Fibroblast of the aortic adventitia (primary cell): ENCODE measurements around the gene PGAM5. TPM values are rescaled to one million over a fixed set of nuclear protein-coding genes. Genes with fewer than 3 reads are reported as not detected.

Source experiments
- DNase-seq: peaks from one replicate; pipeline ENCODE4 v3.0.0-alpha.2; 2010; ENCODE audit warnings: low read depth
- H3K4me3 ChIP-seq: 2 replicates; pipeline ENCODE4 v1.5.1; 2011; ENCODE audit warnings: low read depth, mild to moderate bottlenecking, control low read depth, low read length, moderate library complexity
- CTCF ChIP-seq: IDR thresholded peaks from 2 replicates; pipeline ENCODE4 v1.5.1; 2011; ENCODE audit warnings: mild to moderate bottlenecking, low read length, control low read depth, inconsistent platforms; ENCODE audit not compliant: insufficient read depth
- total RNA-seq: library from RNA; depleted of rRNA; stranded (reverse); fragments of >200 nt; gene quantifications from 2 replicates; pipeline ENCODE4 v1.2.3, GENCODE V29; 2012; ENCODE audit warnings: low replicate concordance

Gene PGAM5
- total RNA-seq, result 1.6 and 22.4 TPM in 2 replicates

DNA sequence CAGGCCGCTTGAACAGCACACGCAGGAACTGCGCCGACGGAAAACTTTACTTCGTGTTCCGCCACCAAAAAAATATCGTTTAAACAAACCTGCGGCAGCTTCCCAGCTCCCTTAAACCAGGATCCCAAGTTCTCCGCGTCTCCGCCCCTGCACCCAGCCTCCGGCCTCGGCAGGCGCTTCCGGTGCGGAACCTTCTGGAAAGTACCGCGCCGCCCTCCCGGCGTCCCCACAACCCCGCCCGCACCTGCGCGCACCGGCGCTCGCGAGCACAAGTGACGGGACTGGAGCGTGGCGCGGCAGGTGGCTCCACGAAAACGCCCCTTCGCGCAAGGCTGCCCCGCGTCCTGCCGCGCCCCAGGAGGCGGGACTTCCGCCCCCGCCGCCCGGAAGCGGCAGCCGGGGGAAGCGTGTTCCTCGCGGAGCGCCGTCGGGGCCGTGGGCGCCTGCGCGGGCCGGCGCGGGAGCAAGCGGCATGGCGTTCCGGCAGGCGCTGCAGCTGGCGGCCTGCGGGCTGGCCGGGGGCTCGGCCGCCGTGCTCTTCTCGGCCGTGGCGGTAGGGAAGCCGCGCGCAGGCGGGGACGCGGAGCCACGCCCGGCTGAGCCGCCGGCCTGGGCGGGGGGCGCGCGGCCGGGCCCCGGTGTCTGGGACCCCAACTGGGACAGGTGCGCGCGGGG is at the start of gene PGAM5:
PGAM5 (plus strand) TSS at position 438 of the 675 bp plus-strand sequence; CDS start at position 473, 35 bp downstream.
- peak; percentile 64 for DNase-seq
- TF ChIP-seq CTCF, result no peak
- H3K4me3 ChIP-seq, result peak within 1 kb of the TSS; percentile 85

GRCh38 chr12:132660996-132661395 is 49.6 kb upstream of the PGAM5 start:
- no peak for TF ChIP-seq CTCF
- DNase-seq, result no peak
- no peak overlapping the region for H3K4me3 ChIP-seq

DNA sequence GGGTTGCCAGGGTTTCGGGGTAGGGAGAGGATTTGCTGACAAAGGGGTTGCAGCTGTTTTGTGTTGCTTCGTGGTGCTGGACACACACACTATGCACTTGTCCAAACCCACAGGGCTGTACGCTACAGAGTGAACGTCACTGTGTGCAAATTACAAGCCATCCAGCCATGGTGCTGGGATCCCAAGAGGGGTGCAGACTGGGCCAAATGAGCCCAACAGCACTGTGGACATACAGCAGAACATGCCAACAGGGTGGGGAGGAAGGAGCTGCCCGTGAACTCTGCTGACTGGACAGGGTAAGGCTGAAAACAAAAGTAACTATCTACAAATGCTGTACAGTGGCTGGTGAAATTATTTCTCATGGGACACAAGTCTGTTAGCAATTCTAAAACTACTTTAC is 48.7 kb upstream of the PGAM5 start:
- no peak overlapping the region for H3K4me3 ChIP-seq
- DNase-seq, result no peak
- TF ChIP-seq CTCF, result no peak

GRCh38 chr12:132662901-132663755 is 47.5 kb upstream of the PGAM5 start:
- TF ChIP-seq CTCF, result no peak
- DNase-seq, result no peak
- H3K4me3 ChIP-seq, result no peak overlapping the region

DNA sequence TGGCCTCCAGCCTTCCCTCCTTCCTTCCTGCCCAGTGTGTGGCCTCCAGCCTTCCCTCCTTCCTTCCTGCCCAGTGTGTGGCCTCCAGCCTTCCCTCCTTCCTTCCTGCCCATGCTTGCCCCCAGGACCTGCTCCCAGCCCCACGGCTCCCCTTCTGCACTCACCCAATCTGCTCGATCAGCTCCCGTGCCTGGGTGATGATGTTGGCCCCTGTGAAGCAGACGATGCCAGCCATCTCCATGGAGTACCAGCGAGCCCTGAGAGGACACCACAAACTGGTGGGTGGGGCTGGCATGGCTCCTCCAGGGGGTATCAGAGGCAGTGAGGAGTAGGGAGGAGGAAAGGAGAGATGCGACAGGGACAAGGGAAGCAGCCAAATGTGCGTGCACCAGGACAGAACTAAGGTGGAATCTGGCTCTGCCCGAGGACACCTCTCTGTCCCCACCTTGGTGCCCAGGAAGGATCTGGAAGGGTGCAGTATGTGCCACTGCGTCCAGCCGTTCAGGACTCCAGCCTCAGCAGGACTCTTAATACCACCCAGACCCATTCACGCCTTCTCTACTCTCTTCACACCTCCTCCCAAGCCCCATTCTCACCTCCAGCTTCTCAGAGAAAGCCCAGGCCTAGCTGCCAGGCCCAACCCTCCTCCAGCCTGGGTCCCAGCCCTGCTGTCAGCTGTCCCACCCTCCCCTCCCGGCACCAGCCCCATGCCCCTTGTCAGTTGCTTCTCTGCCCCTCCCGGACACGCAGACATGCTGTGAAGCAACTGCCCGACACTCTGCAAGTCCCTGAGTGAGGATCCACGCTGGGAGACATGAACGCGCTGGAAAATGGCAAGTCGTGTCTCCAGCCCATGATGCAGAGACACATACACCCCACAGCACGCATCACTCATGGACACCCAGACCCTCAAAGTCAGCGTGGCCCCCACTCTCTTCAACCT is 46.2 kb upstream of the PGAM5 start:
- H3K4me3 ChIP-seq, result no peak overlapping the region
- no peak for TF ChIP-seq CTCF
- no peak for DNase-seq

GRCh38 chr12:132665149-132665491 is 45.5 kb upstream of the PGAM5 start:
- TF ChIP-seq CTCF, result no peak
- no peak for DNase-seq
- H3K4me3 ChIP-seq, result no peak overlapping the region
